Measurements from ENCODE around the gene TFAP2B.

The TFAP2B gene

GRCh38 chr6:50891290-50891689 lies 72.6 kb downstream of the TFAP2B start:
- TF ChIP-seq, protein P1, sequence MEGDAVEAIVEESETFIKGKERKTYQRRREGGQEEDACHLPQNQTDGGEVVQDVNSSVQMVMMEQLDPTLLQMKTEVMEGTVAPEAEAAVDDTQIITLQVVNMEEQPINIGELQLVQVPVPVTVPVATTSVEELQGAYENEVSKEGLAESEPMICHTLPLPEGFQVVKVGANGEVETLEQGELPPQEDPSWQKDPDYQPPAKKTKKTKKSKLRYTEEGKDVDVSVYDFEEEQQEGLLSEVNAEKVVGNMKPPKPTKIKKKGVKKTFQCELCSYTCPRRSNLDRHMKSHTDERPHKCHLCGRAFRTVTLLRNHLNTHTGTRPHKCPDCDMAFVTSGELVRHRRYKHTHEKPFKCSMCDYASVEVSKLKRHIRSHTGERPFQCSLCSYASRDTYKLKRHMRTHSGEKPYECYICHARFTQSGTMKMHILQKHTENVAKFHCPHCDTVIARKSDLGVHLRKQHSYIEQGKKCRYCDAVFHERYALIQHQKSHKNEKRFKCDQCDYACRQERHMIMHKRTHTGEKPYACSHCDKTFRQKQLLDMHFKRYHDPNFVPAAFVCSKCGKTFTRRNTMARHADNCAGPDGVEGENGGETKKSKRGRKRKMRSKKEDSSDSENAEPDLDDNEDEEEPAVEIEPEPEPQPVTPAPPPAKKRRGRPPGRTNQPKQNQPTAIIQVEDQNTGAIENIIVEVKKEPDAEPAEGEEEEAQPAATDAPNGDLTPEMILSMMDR (IDR thresholded peaks at IDR 0.05; ENCODE audit: insufficient read depth, low read length, poor library complexity, severe bottlenecking) = no peak
- TF ChIP-seq EZH2phosphoT487 (conservative IDR thresholded peaks at IDR 0.05; ENCODE audit: low read length) = no peak
- Histone ChIP-seq H3K27me3 (ENCODE audit: low read length) (no peaks in the 10 kb centered on the region; the same call in 1 of the 2 replicates), H3K9ac (ENCODE audit: low read length) (no peak overlapping the region), H3K36me3 (ENCODE audit: low read length) (no peaks in the 10 kb centered on the region; the same call in 1 of the 2 replicates), H3F3A (ENCODE audit: insufficient read depth) (no peaks in the 10 kb centered on the region), H3K4me3 (ENCODE audit: insufficient read depth, low read length, poor library complexity, severe bottlenecking) (no peak overlapping the region), H4K20me1 (ENCODE audit: low read depth, low read length) (no peaks in the 10 kb centered on the region), H3K9me2 (replicated peaks; ENCODE audit: insufficient read depth, low read length) (no peaks in the 10 kb centered on the region), H3K27ac (ENCODE audit: low read depth, low read length) (no peak overlapping the region), H3K4me2 (ENCODE audit: low read depth, low read length, poor library complexity, severe bottlenecking) (no peak overlapping the region), H3K79me2 (ENCODE audit: insufficient read depth, low read length) (no peaks in the 10 kb centered on the region), H2AFZ (ENCODE audit: low read depth, low read length, severe bottlenecking) (no peak overlapping the region), H3K9me3 (ENCODE audit: insufficient read depth, low read length) (no peaks in the 10 kb centered on the region)
